Erythroblast (primary cell): Measurements from ENCODE around the gene AHNAK.

Source experiments
- GATA1 ChIP-seq: IDR thresholded peaks from 2 replicates; pipeline ENCODE4 v1.6.1; 2011; ENCODE audit warnings: low read depth, mild to moderate bottlenecking, control low read depth, low read length, moderate library complexity
- POLR2A ChIP-seq: IDR thresholded peaks from 2 replicates; pipeline ENCODE4 v1.6.1; 2011; ENCODE audit warnings: mild to moderate bottlenecking, low read length

DNA sequence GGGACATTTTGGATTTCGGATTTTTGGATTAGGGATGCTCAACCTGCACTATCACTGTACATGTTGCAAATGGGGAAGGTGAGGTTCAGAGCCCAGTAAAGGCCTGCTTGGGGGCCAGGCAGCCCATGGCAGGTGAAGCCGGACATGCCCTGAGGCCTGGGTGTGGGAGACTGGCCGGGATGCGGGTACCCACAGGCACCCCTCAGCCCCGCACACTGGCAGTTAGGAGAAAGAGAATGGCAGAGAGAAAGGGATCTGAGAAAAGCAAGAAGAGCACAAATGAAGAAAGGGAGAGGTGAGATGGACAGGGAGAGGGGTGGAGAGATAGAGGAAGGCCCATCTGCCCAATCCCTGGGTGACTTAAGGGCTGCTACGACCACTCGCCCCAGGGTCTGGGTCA lies 75.0 kb downstream of the AHNAK start:
- TF ChIP-seq POLR2A = no peak
- TF ChIP-seq GATA1 = no peak
